ENCODE measurements around the gene C1orf174.

The C1orf174 gene

GRCh38 chr1:3940754-3941345, 40.8 kb upstream of the C1orf174 start:
- TF ChIP-seq REST (IDR thresholded peaks at IDR 0.05; ENCODE audit: low read depth) (no peak), YY1 (IDR thresholded peaks at IDR 0.05; ENCODE audit: low read depth) (no peak), USF1 (IDR thresholded peaks at IDR 0.05) (no peak), TEAD4 (IDR thresholded peaks at IDR 0.05) (no peak), EP300 (IDR thresholded peaks at IDR 0.05; ENCODE audit: borderline replicate concordance) (no peak), EGR1 (IDR thresholded peaks at IDR 0.05) (no peak), NFIC (IDR thresholded peaks at IDR 0.05) (no peak), CEBPB (IDR thresholded peaks at IDR 0.05) (no peak), TAF1 (IDR thresholded peaks at IDR 0.05; ENCODE audit: low read depth) (no peak), RAD21 (IDR thresholded peaks at IDR 0.05; ENCODE audit: low read depth) (no peak), MAX (IDR thresholded peaks at IDR 0.05) (no peak)

- TF ChIP-seq YY1 (IDR thresholded peaks at IDR 0.05; ENCODE audit: low read depth) (no peak), FOXM1 (IDR thresholded peaks at IDR 0.05; ENCODE audit: borderline replicate concordance, low read depth) (no peak), CEBPB (IDR thresholded peaks at IDR 0.05) (no peak), RAD21 (IDR thresholded peaks at IDR 0.05; ENCODE audit: low read depth) (no peak), EGR1 (IDR thresholded peaks at IDR 0.05) (no peak), TAF1 (IDR thresholded peaks at IDR 0.05; ENCODE audit: low read depth) (no peak), TCF12 (IDR thresholded peaks at IDR 0.05; ENCODE audit: low read depth) (no peak), ZBTB7A (IDR thresholded peaks at IDR 0.05; ENCODE audit: low read depth) (no peak), MAX (IDR thresholded peaks at IDR 0.05) (no peak), EP300 (IDR thresholded peaks at IDR 0.05; ENCODE audit: borderline replicate concordance) (no peak), REST (IDR thresholded peaks at IDR 0.05; ENCODE audit: low read depth) (no peak), USF1 (IDR thresholded peaks at IDR 0.05) (no peak), CREB1 (IDR thresholded peaks at IDR 0.05; ENCODE audit: low read depth) (no peak), NFIC (IDR thresholded peaks at IDR 0.05) (no peak), TEAD4 (IDR thresholded peaks at IDR 0.05) (no peak)
Measured at GRCh38 chr1:3940081-3940753, 40.1 kb upstream of the C1orf174 start.

GRCh38 chr1:3939242-3940080, 39.4 kb upstream of the C1orf174 start:
- TF ChIP-seq TCF12 (IDR thresholded peaks at IDR 0.05; ENCODE audit: low read depth): no peak
- no peak for TF ChIP-seq FOXM1 (IDR thresholded peaks at IDR 0.05; ENCODE audit: borderline replicate concordance, low read depth)
- peak; percentile 30; the same call in 1 of the 2 replicates for TF ChIP-seq USF1 (IDR thresholded peaks at IDR 0.05)
- no peak for TF ChIP-seq CEBPB (IDR thresholded peaks at IDR 0.05)
- TF ChIP-seq NFIC (IDR thresholded peaks at IDR 0.05): no peak
- TF ChIP-seq MAX (IDR thresholded peaks at IDR 0.05): no peak

GRCh38 chr1:3932156-3932919, 32.3 kb upstream of the C1orf174 start:
- TF ChIP-seq EP300 (IDR thresholded peaks at IDR 0.05; ENCODE audit: borderline replicate concordance): no peak
- no peak for TF ChIP-seq MAX (IDR thresholded peaks at IDR 0.05)
- no peak for TF ChIP-seq REST (IDR thresholded peaks at IDR 0.05; ENCODE audit: low read depth)
- TF ChIP-seq RAD21 (IDR thresholded peaks at IDR 0.05; ENCODE audit: low read depth): no peak
- no peak for TF ChIP-seq EGR1 (IDR thresholded peaks at IDR 0.05)
- no peak for TF ChIP-seq CEBPB (IDR thresholded peaks at IDR 0.05)
- no peak for TF ChIP-seq ZBTB7A (IDR thresholded peaks at IDR 0.05; ENCODE audit: low read depth)
- no peak for TF ChIP-seq USF1 (IDR thresholded peaks at IDR 0.05)
- TF ChIP-seq TAF1 (IDR thresholded peaks at IDR 0.05; ENCODE audit: low read depth): no peak
- TF ChIP-seq TCF12 (IDR thresholded peaks at IDR 0.05; ENCODE audit: low read depth): no peak
- no peak for TF ChIP-seq FOXM1 (IDR thresholded peaks at IDR 0.05; ENCODE audit: borderline replicate concordance, low read depth)
- no peak for TF ChIP-seq TEAD4 (IDR thresholded peaks at IDR 0.05)
